ENCODE results near the gene SQOR.

SQOR gene

GRCh38 chr15:45714590-45715488, 80.0 kb downstream of the SQOR start:
- peak; percentile 75 for DNase-seq

- DNase-seq = peak; percentile 16
Observed at GRCh38 chr15:45715528-45715927, 80.7 kb downstream of the SQOR start.

- no peak for DNase-seq
Observed at GRCh38 chr15:45719490-45719889, 84.7 kb downstream of the SQOR start.

GRCh38 chr15:45720183-45720582, 85.4 kb downstream of the SQOR start:
- no peak for DNase-seq

- no peak for DNase-seq
Observed at GRCh38 chr15:45728641-45729040, 93.8 kb downstream of the SQOR start.

- peak; percentile 34 for DNase-seq
Observed at GRCh38 chr15:45729141-45729540, 94.3 kb downstream of the SQOR start.

- DNase-seq = no peak
Observed at GRCh38 chr15:45731343-45731742, 96.5 kb downstream of the SQOR start.

GRCh38 chr15:45732662-45733061, 97.8 kb downstream of the SQOR start:
- DNase-seq = no peak

- DNase-seq = no peak
Observed at GRCh38 chr15:45734260-45734711, 99.5 kb downstream of the SQOR start.
